NCI-H1417 (cell line): ENCODE measurements around the gene SLC4A11.

Experiments
- DNase-seq, 3 experiments: peaks; one replicate each; lab custom pipeline; 2025; lab: John Stamatoyannopoulos, UW

The SLC4A11 gene

DNA sequence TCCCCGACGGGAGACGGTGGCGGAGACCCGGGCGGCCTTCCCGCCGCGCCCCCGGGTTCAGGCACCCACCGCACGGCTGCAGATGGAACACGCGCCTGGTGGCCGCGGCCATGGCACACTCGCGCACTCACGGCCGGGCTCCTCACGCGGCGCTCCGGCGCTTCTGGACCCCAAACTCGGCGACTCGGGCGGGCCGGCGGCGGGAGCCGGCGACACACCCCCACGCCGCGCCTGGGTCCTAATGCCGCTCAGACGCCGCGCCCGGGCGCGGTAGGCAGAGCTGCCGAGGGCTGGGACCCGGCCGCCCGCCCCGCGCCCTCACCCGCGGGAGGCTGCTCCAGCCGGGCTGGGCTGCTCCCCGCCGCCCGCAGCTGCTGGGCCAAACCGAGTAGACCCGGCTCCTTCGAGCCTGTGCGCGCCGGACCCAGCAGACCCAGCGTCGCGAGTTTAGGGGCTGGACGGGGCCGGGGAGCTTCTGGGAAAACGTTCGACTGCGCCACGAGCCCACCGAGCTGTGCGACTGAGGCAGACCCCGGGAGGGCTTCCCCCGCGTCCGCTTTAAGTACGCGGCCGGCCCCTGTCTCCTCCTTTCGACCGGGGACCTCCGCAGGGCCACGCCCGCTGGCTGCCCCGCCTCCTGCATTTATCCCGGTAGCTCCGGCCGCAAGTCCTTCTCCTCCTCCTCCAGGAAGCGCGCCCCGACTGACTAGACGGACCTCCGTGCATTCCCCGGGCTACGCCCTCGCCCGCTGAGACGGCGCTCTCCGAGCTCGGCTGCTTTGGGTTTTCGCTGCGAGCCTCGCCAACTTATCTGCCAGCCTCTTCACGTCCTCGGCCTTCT, at the start of gene SLC4A11:
Gene SLC4A11 (minus strand): TSS at position 165 of the 841 bp plus-strand sequence. CDS start 53 bp downstream, at position 112.
- peak; percentile 62 to 64 (median 63) for DNase-seq

DNA sequence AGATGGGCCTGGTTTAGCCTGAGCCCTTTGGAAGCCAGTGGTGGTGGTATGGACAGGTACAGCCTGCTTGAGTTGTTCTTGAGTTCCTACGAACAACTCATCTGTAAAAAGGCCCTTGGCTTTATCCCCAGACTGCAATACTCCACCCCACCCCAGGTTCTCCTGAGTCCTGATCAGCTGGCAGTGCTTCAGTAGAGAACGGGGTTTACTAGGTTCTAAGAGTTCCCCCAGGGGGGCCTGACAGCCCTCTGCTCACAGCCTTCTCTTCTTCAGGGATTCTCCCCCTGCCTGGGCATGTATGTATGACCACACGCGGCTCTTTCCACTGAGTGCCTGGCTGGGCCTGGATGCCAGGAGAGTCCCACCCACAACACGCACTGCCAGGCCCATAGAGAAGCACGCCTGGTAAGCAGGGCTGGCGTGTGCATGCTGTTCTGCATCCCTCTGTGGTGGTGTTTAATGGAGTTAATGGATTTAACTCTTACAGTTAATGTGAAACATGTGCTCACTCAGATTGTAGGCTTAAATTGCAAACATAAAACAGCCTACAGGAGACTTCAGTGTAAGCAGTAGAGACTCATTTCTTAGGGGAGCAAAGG, 44.3 kb upstream of the SLC4A11 start:
- DNase-seq, result no peak

DNA sequence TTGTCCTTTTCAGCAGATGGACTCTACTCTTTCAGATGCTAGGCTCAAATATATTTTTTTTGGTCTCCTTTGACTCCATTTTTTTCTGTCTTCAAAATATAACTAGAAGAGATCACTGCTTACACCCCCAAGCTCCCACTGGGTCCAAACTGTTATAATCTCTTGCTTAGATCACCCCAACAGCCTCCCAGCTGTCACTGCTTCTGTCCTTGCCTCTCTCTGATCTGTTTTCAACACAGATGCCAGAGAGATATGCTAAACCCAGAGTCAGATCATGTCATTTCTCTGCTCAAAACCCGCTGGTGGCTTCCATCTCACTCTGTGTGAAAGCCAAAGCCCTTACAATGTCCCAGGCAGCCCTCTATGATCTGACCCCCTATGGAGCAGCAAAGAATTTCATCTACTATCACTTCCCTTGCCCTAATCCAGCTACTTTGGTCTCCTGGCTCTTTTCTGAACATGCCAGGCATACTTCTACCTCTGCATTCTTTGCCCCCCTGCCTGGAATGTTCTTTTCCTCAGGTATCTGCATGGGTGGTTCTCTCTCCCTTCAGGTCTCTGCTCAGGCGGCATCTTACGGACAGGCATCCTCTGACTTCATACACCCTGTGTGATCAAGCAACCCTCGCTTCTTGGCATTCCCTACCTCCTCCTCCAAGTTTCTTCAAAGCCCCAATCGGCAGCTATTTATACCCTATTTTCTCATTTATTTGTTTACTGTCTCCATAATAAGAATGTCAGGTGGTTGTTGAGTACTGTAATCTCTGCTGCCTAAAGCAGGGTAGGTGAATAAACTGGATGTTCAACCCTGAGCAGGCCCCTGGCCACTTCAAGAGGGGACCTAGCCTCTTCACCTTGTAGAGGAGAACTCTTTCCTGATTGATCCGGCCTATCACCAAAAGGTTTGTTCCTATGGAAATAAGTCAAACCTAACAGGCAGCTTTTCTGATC, 43.6 kb upstream of the SLC4A11 start:
- no peak for DNase-seq

DNA sequence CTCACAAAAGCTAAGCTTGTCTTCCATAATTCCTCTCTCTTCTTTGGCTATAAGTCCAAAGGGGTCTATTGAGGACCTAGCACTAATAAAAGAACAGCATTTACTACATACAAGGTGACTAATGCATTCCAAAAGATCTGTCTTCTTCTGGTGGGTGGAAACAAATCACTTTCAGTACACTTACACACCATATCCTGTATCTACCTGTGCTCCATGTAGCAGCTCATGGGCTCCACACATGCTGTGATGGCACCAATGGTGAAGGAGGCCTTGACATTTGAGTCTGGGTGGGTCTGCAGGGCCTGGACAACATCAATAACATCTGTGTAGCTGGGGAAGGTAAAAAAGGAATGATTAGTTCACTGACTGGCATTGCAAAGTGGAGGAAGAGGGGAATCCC, 42.4 kb upstream of the SLC4A11 start:
- no peak for DNase-seq

DNA sequence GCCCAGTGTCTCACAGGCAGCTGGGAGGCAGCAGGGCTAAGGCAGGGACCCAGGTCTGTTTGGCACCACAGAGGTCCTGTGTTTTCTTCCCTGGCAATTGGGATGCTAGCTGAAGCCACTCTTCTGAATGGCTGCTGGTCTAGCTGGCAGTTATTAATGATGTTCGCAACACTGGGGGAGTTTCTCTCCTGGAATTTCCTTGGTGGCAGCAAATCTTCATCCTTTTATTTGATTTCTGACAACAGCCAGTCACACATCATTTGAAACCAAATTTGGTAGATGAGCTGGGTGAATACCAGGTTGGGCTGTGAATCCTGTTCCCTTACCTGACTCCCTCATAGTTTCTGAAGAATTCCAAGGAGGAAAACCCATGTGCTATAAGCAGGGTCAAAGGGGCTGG, 40.8 kb upstream of the SLC4A11 start:
- no peak for DNase-seq

DNA sequence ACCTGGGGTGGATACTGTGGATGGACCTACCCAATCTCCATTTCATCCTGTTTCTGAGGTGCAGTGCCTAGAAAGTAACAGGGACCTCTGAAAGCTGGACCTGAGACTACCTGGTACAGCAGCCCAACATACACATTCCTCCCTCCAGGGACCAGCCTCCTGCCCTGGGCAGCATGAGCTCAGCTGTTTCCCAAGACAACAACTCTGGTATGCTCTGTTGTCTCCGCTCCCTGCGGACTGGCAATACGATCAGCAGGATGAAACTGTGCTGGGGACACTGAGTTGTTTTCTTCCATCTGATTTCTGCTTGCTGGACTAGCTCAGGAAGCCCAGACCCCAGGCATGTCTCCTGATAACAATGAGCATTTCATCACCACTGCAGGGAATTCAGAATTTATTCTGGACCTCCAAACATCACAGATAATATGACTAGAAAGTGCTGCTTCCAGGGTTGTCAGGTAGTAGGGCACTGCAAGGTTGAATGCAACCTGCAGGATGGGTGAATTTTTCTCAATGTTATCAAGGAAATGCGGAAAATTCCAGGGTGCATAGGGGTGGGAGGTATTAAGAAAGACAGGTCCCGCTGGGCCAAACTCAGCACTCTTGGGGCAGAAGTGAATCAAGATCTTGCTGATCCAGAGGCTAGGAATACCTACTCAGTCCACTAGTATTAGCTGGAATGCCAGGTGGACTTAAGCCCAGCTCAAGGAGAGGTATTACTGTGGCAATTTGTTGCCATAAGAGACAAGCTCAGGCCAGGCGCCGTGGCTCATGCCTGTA, 38.9 kb upstream of the SLC4A11 start:
- DNase-seq, result no peak

DNA sequence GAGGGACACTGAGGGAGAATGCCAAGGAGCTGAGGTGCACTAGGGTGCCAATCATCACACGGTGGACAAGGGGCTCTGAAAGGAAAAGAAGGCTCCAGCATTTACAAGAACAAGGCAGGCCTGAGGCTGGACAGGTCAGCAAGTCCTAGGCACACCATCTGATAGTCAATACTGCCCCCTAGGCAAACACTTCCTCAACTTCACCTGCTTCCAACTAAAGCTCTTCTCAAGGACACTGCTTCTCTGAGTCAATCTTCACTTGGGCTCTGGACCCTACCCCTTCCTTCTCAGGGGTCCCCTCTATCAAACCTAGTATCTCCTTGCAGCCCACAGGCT, 37.7 kb upstream of the SLC4A11 start:
- peak; percentile 14 to 71 (median 23) for DNase-seq

DNA sequence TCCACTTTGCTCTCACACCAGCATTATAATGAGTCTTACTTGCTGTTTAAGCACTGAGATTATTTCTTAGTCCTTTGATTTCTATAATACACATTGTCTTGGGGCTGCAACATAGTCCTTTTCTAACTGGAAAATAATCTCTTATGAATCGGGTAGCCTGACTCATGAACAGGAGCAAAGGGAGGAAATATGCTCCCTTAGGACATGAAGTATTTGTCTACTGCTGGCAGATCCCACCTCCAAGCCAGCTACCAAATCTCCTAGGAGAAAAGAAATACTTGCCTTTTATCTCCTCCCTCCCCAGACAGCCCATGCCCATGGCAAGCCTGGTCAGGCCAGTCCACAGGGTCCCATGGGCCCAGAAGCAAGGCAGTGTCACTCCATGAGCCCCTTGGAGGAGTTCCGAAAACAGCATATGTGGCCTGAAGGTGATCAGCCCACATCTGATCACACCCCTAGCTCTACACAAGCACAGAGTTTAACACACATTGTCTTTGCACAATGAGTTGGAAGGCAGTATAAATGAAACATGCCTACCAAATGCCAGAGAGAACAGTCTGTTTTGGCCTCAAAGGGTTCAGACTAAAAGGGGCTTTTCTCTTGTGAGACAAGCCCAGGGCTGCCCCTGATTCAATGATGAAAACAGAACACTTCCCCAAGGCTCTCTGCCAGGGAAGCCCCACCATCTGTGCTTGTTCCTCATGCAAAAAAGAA, 37.1 kb upstream of the SLC4A11 start:
- no peak for DNase-seq

DNA sequence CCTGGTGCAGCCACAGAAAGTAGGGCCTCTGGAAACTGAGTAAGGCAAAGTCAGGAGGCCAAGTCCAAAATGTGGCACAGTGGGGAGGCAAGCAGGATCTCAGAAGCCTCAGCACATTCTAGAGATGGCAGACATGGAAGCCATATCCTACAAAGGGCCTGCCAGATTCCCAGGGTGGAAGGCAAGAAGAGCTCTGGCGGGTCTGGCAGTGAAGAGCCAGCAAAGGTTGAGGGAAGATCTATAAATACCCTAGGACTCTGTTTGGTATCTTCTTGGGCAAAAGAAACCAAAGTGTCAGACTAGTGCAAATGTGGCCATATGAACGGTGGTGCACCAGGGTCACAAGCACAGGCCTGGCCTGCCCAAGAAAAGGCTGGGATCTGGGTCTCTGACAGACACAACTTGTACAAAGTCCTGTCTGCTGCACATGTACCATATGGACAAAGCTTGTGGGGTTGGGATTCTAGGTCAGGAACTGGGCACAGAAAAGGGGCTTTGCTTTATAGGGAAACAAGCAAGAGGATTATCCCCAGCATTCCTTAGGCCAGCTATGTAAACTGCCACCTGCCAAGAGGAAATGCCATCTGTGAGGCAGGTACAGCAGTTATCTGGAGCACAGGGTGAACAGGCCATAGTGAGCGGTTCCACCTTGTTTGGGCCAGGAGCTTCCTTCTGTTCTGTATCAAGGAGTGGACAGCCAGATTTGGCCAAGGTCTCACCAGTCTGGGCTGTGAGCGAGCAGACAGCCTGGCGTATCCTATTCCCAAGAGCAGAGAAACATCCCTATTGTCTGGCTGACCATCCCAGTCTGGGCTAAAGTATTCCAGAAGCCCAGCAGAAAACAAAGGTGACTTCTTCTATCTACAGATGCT, 36.3 kb upstream of the SLC4A11 start:
- DNase-seq, result no peak

DNA sequence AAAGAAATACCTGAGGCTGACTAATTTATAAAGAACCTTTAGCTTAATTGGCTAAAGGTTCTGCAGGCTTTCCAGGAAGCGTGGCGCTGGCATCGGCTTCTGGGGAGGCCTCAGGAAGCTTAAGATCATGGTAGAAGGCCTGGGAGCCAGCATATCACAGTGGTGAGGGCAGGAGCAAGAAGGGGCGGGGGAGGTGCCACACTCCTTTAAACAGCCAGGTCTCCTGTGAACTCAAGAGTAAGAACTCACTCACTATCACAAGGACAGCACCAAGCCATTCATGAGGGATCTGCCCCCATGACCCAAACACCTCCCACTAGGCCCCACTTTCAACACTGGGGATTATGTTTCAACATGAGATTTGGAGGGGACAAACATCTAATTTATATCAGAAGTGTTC, 34.4 kb upstream of the SLC4A11 start:
- no peak for DNase-seq

DNA sequence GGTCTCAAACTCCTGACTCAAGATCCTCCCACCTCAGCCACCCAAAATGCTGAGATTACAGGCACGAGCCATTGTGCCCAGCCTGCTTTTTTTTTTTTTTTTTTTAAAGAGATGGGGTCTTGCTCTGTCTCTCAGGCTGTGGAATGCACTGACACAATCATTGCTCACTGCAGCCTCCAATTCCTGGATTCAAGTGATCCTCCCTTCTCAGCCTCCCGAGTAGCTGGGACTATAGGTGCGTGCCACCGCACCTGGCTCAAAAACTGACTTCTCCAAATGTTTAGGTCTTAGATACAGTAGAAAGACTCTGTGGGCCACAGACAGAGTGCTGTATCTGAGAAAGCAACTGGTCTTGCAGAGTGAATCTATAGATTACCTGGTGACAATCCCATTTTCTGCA, 31.1 kb upstream of the SLC4A11 start:
- DNase-seq, result no peak

DNA sequence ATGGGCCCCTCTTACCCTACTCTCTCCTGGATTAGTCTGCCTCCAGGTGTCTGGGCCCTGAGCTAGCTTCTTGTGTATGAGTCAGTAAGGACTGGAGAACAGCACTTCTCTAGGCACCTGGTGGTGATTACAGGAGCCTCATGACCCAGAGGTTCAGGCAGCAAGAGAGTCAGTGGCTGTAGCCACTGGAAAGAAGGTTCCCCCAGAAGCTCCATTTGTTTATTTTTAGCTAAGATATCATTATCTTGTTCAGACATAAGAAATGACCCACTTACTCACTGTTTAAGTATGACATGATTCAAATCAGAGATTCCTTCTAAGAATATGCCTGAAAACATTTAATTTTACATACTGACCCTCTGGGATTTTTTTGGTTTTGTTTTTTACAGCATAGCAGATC, 23.6 kb upstream of the SLC4A11 start:
- no peak for DNase-seq

DNA sequence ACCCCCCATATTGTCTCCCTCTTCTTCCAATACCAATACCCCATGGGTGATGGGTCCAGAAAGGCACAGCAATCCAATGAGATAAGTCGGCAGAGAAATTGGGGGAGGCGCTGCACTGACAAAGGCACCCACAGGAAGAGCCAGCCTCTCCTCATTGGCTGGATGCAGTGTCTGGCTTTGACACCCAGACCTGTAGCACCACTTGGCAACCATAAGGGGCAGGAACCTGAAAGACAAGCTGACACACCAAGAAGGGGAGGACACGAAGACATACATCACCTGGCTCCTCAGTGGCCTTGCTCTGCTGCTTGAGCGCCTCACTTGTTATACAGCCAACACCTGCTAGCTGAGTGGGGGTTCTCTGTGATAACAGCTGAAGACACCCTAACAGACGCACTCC, 19.4 kb upstream of the SLC4A11 start:
- no peak for DNase-seq

DNA sequence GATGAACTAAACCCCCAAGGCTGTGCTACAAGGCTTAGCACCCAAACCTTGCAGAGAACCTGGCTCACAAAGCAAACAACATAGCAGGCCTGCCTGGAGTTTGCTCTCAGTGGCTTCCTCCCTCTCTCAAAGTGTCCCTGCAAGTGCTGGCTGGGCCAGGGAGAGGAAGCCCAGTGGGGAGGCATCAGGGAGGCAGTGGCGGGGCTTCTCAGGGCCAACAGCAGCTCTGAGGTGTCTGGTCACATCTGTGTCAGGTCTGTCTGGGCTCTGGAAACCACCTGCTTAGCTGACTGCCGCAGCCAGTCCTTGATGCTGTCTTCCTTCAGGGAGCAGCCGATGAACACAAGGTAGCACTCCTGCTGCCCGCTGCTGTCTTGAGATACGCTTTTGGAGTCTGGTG, 16.7 kb upstream of the SLC4A11 start:
- no peak for DNase-seq

DNA sequence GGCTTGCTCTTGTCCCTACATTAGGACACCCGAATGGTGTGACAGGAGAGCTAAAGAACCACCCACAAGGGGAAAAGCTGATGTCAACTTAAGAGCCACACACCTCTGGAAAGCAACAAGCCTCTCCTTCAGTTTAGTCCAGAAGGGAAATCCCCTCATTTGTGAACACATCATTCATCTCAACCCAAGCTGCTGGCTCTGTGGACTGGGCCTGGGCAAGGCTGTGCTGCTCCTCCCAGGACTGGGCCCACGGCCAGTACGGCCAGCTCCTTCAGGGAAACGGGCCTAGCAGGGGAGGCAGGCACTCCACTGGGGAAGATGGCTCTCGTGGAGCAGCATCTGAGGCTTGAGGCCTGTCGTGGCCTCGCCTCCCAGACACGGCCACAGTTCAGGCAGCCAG, 12.8 kb upstream of the SLC4A11 start:
- no peak for DNase-seq

DNA sequence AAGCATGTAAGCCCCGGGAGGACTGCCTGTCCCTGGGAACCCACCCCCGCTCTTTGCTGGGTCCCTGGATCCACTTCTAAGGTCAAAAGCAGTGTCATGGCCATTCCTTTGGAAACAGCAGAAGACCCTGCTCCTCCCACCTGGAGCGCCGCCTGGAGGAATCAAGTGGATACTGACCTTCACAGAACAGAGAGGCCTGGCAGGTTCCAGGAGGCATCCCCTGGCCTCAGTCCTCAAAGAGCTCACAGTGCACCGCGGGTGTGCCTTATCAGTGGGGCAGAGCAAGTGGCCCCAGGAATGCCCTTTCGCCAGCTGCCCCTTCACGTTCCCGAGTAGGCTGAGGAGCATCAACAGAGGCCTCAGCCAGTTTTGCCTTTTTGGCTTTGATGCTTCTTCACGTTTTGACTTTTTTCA, 11.1 kb upstream of the SLC4A11 start:
- DNase-seq, result peak in 1 of 3 experiments; percentile 38

DNA sequence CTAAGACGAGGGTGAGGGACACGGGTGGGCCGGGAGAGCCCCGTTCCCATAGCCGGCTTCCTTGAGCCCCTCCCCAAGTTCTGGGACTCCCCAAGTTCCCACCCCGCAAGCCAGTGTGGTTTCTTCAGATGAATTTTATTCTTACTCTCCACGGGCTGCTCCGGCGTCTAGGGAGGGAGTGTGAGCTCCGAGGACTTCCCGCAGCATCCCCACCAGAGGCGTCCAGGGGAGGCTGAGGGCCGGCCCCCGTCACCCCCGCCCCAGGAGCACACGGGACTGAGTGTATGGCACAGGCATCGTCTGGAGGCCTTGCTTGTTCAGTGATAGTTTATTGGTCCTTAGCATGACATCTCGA, 10.0 kb upstream of the SLC4A11 start:
- no peak for DNase-seq

DNA sequence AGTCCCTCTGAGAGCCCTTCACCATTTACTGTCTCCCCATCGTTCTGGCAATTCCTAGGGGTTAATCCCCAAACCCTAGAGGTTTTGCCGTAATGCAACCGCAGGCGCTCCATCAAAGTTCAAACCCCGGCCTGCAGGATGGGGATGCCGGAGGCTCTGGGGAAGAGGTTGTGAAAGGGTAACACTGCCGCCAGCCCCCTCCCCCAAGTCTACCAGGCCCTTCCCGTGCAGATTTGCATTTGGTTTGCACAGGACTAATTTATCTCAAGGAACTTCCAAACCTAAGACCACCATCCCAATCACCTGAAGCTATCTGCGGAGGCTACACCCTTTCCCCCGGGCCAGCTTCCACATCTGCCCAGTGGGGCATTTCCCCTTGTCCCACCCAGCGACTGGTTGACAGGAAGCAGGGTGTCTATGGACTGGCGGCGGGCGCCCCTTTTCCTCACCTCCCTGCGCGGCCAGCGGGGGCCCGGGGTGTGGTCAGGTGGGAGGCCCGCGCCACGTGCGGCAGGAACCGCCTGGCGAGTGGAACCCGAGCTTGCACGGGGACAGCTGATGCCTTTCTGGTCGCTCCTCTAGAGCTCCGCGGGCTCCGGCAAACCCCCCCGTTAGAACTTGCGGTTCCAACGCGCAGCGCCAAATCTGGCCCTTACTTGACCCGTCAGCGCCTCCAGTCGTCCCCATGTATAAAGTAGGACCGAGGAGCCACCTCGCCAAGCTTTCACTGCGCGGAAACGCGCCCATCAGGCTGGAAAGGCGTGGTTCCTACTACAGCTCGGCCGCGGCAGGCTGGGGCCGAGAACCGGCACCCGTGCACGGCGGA, 9.4 kb upstream of the SLC4A11 start:
- DNase-seq, result peak in 1 of 3 experiments; percentile 15

DNA sequence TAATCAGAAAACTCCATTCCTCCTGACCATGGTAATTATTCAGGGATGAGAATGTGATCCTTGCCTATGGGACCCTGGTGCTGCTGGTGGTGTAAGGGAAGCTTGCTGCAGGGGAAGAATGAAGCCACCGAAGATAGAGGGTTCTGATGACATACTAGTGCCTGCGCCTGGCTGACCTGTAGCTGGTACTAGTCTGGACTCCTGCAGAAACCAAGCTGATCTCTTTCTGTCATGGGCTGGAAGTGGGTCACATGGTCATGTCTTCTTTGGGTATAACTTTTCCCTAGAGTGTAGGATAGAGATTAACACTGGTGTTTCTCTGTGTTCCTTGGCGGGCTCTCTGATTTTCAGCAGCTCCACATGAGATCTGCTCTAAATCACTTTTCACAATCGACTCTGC, 8.6 kb upstream of the SLC4A11 start:
- DNase-seq, result no peak
